ENCODE results near the gene HNRNPD.

- TF ChIP-seq CTCF (IDR thresholded peaks at IDR 0.05) = no peak
- no peak for TF ChIP-seq POLR2A (IDR thresholded peaks at IDR 0.05)
Observed at GRCh38 chr4:82394896-82395295, 21.1 kb upstream of the HNRNPD start.
